ENCODE results near the gene PTPRE. TPM values are rescaled to one million over a fixed set of nuclear protein-coding genes. Genes with fewer than 3 reads are reported as not detected.

The PTPRE gene
- polyA plus RNA-seq, 1 donor (not counting 4 experiments of a cell fraction or from before 2014, with no cell fraction given), result 15.1 TPM

- Histone ChIP-seq H3K9me3 (ENCODE audit: control insufficient read depth, low read depth, low read length) (no peaks in the 10 kb centered on the region), H3K36me3 (ENCODE audit: control insufficient read depth in 2 of 2, extremely low read depth in 1 of 2, insufficient read depth in 2 of 2, low read length in 2 of 2) (no peaks in the 10 kb centered on the region), H3K4me1 (ENCODE audit: control insufficient read depth, extremely low read depth, insufficient read depth, low read length) (no peaks in the 10 kb centered on the region), H3K4me2 (ENCODE audit: control insufficient read depth, extremely low read depth, insufficient read depth, low read depth, low read length) (no peak overlapping the region), H3K27ac (ENCODE audit: control insufficient read depth, insufficient read depth, low read length) (no peak overlapping the region), H2AFZ (ENCODE audit: control insufficient read depth, low read length) (no peak overlapping the region), H3K79me2 (ENCODE audit: control insufficient read depth, insufficient read depth, low read length) (no peaks in the 10 kb centered on the region), H3K4me3 (ENCODE audit: control insufficient read depth in 2 of 3, extremely low read depth in 1 of 3, insufficient read depth in 2 of 3, low read depth in 1 of 3, low read length in 3 of 3) (no peak overlapping the region), H3K9me1 (ENCODE audit: control insufficient read depth, extremely low read depth, insufficient read depth, low read length) (no peaks in the 10 kb centered on the region), H3K9ac (ENCODE audit: control insufficient read depth, extremely low read depth, insufficient read depth, low read length) (no peak overlapping the region), H4K20me1 (ENCODE audit: control insufficient read depth, extremely low read depth, insufficient read depth, low read length) (no peaks in the 10 kb centered on the region), H3K27me3 (ENCODE audit: control insufficient read depth, extremely low read depth, insufficient read depth, low read length) (peaks cover 8% of the 10 kb centered on the region)
- DNase-seq (ENCODE audit: low read depth, low spot score), result no peak
- TF ChIP-seq EZH2 (IDR thresholded peaks at IDR 0.05; ENCODE audit: low read length) (no peak), CTCF (optimal IDR thresholded peaks at IDR 0.05 in 1 of 3, IDR thresholded peaks at IDR 0.05 in 1 of 3, conservative IDR thresholded peaks at IDR 0.05 in 1 of 3; ENCODE audit: extremely low read depth in 1 of 3, insufficient read depth in 2 of 3, low read length in 3 of 3) (no peak)
- dilution Hi-C loops (cut with MboI; ENCODE audit: extremely low pct_ligation_motif_present, low sequenced_read_pairs), result no loop called here
- no peak for FAIRE-seq
Measured at GRCh38 chr10:127883516-127883915, 23.4 kb upstream of the PTPRE start.

- DNase-seq (ENCODE audit: low read depth, low spot score), result no peak
- no peak overlapping the region for H3K4me3 ChIP-seq (ENCODE audit: control insufficient read depth in 2 of 3, extremely low read depth in 1 of 3, insufficient read depth in 2 of 3, low read depth in 1 of 3, low read length in 3 of 3)
- peaks cover 9% of the 10 kb centered on the region for H3K27me3 ChIP-seq (ENCODE audit: control insufficient read depth, extremely low read depth, insufficient read depth, low read length)
- H3K9ac ChIP-seq (ENCODE audit: control insufficient read depth, extremely low read depth, insufficient read depth, low read length), result no peak overlapping the region
- no peaks in the 10 kb centered on the region for H3K9me3 ChIP-seq (ENCODE audit: control insufficient read depth, low read depth, low read length)
- H3K36me3 ChIP-seq (ENCODE audit: control insufficient read depth in 2 of 2, extremely low read depth in 1 of 2, insufficient read depth in 2 of 2, low read length in 2 of 2), result no peaks in the 10 kb centered on the region
- dilution Hi-C loops (cut with MboI; ENCODE audit: extremely low pct_ligation_motif_present, low sequenced_read_pairs), result no loop called here
- no peaks in the 10 kb centered on the region for H3K9me1 ChIP-seq (ENCODE audit: control insufficient read depth, extremely low read depth, insufficient read depth, low read length)
- no peaks in the 10 kb centered on the region for H4K20me1 ChIP-seq (ENCODE audit: control insufficient read depth, extremely low read depth, insufficient read depth, low read length)
- no peaks in the 10 kb centered on the region for H3K4me1 ChIP-seq (ENCODE audit: control insufficient read depth, extremely low read depth, insufficient read depth, low read length)
- no peak overlapping the region for H3K4me2 ChIP-seq (ENCODE audit: control insufficient read depth, extremely low read depth, insufficient read depth, low read depth, low read length)
- H2AFZ ChIP-seq (ENCODE audit: control insufficient read depth, low read length), result no peak overlapping the region
- no peaks in the 10 kb centered on the region for H3K79me2 ChIP-seq (ENCODE audit: control insufficient read depth, insufficient read depth, low read length)
- no peak for FAIRE-seq
- no peak for TF ChIP-seq CTCF (optimal IDR thresholded peaks at IDR 0.05 in 1 of 3, IDR thresholded peaks at IDR 0.05 in 1 of 3, conservative IDR thresholded peaks at IDR 0.05 in 1 of 3; ENCODE audit: extremely low read depth in 1 of 3, insufficient read depth in 2 of 3, low read length in 3 of 3)
- no peak for TF ChIP-seq EZH2 (IDR thresholded peaks at IDR 0.05; ENCODE audit: low read length)
- H3K27ac ChIP-seq (ENCODE audit: control insufficient read depth, insufficient read depth, low read length), result no peak overlapping the region
Measured at GRCh38 chr10:127884501-127884900, 22.4 kb upstream of the PTPRE start.

Measured in keratinocyte (primary cell).